Measurements from ENCODE around the gene C17orf100. TPM values are rescaled to one million over a fixed set of nuclear protein-coding genes. Genes with fewer than 3 reads are reported as not detected.

The C17orf100 gene
- total and polyA plus RNA-seq, 9 of the 15 experiments (the other 6 are each of a cell fraction or from before 2014, with no cell fraction given), result 0.04 to 1.7 (median 0.43) TPM

DNA sequence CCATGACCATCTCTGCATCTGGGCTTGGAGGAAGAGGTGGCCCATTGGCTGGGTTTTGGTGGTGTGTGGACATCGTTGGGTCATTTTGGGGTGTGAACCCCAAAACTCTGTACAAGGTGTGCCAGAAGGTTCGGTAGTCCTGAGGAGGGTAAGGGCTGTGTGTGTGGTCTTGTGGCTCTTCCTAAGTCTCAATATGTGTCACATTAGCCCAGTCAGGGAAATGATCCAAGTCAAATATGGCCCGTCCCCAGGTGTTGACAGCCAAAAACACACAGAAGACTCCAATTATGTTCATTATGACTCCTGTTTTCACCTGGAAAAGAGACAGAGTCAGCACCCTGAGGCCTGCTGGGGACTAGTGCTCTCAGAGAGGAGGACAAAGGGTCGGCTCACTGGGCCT lies 34.5 kb downstream of the C17orf100 start (continued):
- TF ChIP-seq ESRRB (CRISPR knock-in tag; IDR thresholded peaks at IDR 0.05; ENCODE audit: borderline replicate concordance), result no peak
- TF ChIP-seq, protein P1, sequence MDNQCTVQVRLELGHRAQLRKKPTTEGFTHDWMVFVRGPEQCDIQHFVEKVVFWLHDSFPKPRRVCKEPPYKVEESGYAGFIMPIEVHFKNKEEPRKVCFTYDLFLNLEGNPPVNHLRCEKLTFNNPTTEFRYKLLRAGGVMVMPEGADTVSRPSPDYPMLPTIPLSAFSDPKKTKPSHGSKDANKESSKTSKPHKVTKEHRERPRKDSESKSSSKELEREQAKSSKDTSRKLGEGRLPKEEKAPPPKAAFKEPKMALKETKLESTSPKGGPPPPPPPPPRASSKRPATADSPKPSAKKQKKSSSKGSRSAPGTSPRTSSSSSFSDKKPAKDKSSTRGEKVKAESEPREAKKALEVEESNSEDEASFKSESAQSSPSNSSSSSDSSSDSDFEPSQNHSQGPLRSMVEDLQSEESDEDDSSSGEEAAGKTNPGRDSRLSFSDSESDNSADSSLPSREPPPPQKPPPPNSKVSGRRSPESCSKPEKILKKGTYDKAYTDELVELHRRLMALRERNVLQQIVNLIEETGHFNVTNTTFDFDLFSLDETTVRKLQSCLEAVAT (IDR thresholded peaks at IDR 0.05), result no peak
- no peak for TF ChIP-seq NFIX (CRISPR knock-in tag; IDR thresholded peaks at IDR 0.05; ENCODE audit: low read depth)

DNA sequence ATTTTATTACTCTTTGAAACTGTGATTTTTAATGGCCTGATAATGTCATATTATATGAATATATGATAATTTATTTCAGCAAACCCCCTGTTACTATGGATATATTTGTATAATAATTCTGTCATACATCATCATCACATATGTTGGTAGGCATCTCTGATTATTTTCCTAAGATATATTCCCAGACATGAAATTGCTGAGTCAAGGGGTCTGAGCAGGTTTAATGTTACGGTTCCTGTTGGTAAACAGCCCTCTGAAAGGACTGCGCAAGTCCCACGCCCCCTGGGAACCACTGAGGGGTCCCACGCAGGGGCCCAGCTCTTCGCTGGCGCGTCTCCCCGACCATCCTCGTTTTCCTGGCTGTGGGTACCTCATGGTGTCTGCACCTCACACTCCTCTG lies 37.4 kb downstream of the C17orf100 start:
- no peaks in the 10 kb centered on the region for H4K20me1 ChIP-seq (replicated peaks; ENCODE audit: control insufficient read depth, insufficient read depth, low read length)
- intact Hi-C loops (cut with micrococcal nuclease) (no loop called here), in situ Hi-C loops (cut with MboI) (no loop called here)
- ATAC-seq, result no peak
- ChIA-PET POLR2A (no interaction called here), CTCF (ENCODE audit: low intra/inter-chr PET ratio) (no interaction called here)
- H3K9me3 ChIP-seq (replicated peaks; ENCODE audit: control insufficient read depth, insufficient read depth, low read depth, low read length), result no peaks in the 10 kb centered on the region
- H2AFZ ChIP-seq (ENCODE audit: low read depth, low read length), result no peak overlapping the region
- H3K9ac ChIP-seq (ENCODE audit: insufficient read depth in 1 of 2, low read depth in 2 of 2, low read length in 2 of 2), result no peak overlapping the region
- no peaks in the 10 kb centered on the region for H3K36me3 ChIP-seq (ENCODE audit: control insufficient read depth, insufficient read depth, low read length)
- H3K27ac ChIP-seq (ENCODE audit: extremely low read depth, low read depth, low read length), result no peak overlapping the region
- DNase-seq (ENCODE audit: extremely low read depth in 1 of 4, low spot score in 3 of 4), result no peak
- H3K4me1 ChIP-seq (replicated peaks in 1 of 2; ENCODE audit: control insufficient read depth in 2 of 2, insufficient read depth in 2 of 2, low read length in 2 of 2), result no peaks in the 10 kb centered on the region
- no peak overlapping the region for H3K4me3 ChIP-seq
- BruUV-seq (replicated peaks), result no TSS peak
- H3K27me3 ChIP-seq (ENCODE audit: control insufficient read depth in 2 of 2, insufficient read depth in 2 of 2, low read length in 2 of 2), result peaks cover 6 to 43% of the 10 kb centered on the region in 2 experiments; a peak in 4 of 5 replicates
- no peaks in the 10 kb centered on the region for H3K9me1 ChIP-seq (ENCODE audit: control insufficient read depth, insufficient read depth, low read length)
- H3K4me2 ChIP-seq (ENCODE audit: insufficient read depth, low read length), result no peak overlapping the region
- no peak for FAIRE-seq
- 3% methylated on average over 8 of the region's 9 CpGs for WGBS (ENCODE audit: insufficient coverage, low coverage, missing lambda C conversion rate)
- H3K79me2 ChIP-seq (ENCODE audit: control insufficient read depth, insufficient read depth, low read length), result no peaks in the 10 kb centered on the region
- TF ChIP-seq, protein P2, sequence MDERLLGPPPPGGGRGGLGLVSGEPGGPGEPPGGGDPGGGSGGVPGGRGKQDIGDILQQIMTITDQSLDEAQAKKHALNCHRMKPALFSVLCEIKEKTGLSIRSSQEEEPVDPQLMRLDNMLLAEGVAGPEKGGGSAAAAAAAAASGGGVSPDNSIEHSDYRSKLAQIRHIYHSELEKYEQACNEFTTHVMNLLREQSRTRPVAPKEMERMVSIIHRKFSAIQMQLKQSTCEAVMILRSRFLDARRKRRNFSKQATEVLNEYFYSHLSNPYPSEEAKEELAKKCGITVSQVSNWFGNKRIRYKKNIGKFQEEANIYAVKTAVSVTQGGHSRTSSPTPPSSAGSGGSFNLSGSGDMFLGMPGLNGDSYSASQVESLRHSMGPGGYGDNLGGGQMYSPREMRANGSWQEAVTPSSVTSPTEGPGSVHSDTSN (CRISPR knock-in tag; IDR thresholded peaks at IDR 0.05; ENCODE audit: low read depth), result no peak
- TF ChIP-seq, protein P2 (tag; conservative IDR thresholded peaks at IDR 0.05; ENCODE audit: low read depth), result no peak
- TF ChIP-seq ZKSCAN3 (CRISPR knock-in tag; IDR thresholded peaks at IDR 0.05), result no peak
- TF ChIP-seq, protein P3, sequence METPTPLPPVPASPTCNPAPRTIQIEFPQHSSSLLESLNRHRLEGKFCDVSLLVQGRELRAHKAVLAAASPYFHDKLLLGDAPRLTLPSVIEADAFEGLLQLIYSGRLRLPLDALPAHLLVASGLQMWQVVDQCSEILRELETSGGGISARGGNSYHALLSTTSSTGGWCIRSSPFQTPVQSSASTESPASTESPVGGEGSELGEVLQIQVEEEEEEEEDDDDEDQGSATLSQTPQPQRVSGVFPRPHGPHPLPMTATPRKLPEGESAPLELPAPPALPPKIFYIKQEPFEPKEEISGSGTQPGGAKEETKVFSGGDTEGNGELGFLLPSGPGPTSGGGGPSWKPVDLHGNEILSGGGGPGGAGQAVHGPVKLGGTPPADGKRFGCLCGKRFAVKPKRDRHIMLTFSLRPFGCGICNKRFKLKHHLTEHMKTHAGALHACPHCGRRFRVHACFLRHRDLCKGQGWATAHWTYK (CRISPR knock-in tag; IDR thresholded peaks at IDR 0.05), result no peak

Measured in K562 (cell line).